Calu3 (cell line): ENCODE results near the gene DIP2B. TPM values are rescaled to one million over a fixed set of nuclear protein-coding genes. Genes with fewer than 3 reads are reported as not detected.

Source experiments
- BruUV-seq: library from RNA; stranded (reverse); fragments of 400-500 nt; replicated peaks from 2 replicates; lab custom pipeline; 2021; lab: Mats Ljungman, UMichigan
- CTCF ChIA-PET: fragments of 300-600 bp; sonication (Branson Sonifier 250); formaldehyde crosslinking; loops from one replicate; lab custom pipeline; 2022; ENCODE audit warnings: antibody characterized with exemption; lab: Charles Lee
- DNase-seq: peaks from one replicate; pipeline ENCODE4 v3.0.0; 2022
- H3K27ac Mint-ChIP-seq: one replicate; pipeline ENCODE4 v1.8.0; 2022; ENCODE audit warnings: mixed read lengths; ENCODE audit not compliant: unreplicated experiment
- H3K27me3 Mint-ChIP-seq: one replicate; pipeline ENCODE4 v1.8.0; 2022; ENCODE audit warnings: mixed read lengths; ENCODE audit not compliant: unreplicated experiment
- H3K36me3 Mint-ChIP-seq: one replicate; pipeline ENCODE4 v1.8.0; 2022; ENCODE audit warnings: mild to moderate bottlenecking, moderate library complexity, mixed read lengths; ENCODE audit not compliant: insufficient read depth, unreplicated experiment
- H3K4me1 Mint-ChIP-seq: one replicate; pipeline ENCODE4 v1.8.0; 2022; ENCODE audit warnings: mild to moderate bottlenecking, low read depth, mixed read lengths; ENCODE audit not compliant: unreplicated experiment
- H3K4me3 Mint-ChIP-seq: one replicate; pipeline ENCODE4 v1.8.0; 2022; ENCODE audit warnings: mild to moderate bottlenecking, low read depth, moderate library complexity, mixed read lengths; ENCODE audit not compliant: unreplicated experiment
- H3K9me3 Mint-ChIP-seq: one replicate; pipeline ENCODE4 v1.8.0; 2022; ENCODE audit warnings: low read depth, mixed read lengths; ENCODE audit not compliant: unreplicated experiment
- intact Hi-C: fragments of 100-400 bp; cut with micrococcal nuclease; formaldehyde crosslinking; loops from one replicate; pipeline ENCODE4 v1.10.0; 2022; ENCODE audit not compliant: unreplicated experiment
- total RNA-seq: library from RNA; stranded (reverse); gene quantifications from 2 replicates; pipeline ENCODE4 v1.2.3, GENCODE V29; 2022
- TF ChIP-seq, protein P1 (sequence below): fragments of 200-600 bp; IDR thresholded peaks from one replicate; pipeline ENCODE4 v1.8.0; 2022; ENCODE audit warnings: antibody characterized with exemption; ENCODE audit not compliant: unreplicated experiment

The DIP2B gene
- total RNA-seq, 1 experiment from 2014 or later: 22.8 TPM

DNA sequence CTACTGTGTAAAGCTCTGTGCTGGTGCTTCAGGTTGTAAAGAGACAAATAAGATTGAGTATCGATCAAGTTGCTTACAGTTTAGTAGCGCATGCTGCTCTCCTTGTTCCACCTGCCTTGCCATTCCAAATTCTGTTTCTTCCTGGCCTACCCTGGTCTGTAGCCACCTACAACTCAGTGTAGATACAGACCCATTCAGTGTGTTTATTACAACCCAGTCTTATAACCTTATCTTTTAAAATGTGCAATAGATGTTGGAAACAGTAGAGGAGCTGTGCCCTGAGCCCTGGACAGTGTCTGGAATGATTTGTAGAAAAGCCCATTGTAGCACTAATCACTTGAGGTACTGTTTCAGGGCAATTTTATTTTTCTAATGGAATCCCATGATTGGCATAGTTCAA is 68.5 kb downstream of the DIP2B start:
- no peak overlapping the region for H3K4me3 Mint-ChIP-seq
- TF ChIP-seq, protein P1, sequence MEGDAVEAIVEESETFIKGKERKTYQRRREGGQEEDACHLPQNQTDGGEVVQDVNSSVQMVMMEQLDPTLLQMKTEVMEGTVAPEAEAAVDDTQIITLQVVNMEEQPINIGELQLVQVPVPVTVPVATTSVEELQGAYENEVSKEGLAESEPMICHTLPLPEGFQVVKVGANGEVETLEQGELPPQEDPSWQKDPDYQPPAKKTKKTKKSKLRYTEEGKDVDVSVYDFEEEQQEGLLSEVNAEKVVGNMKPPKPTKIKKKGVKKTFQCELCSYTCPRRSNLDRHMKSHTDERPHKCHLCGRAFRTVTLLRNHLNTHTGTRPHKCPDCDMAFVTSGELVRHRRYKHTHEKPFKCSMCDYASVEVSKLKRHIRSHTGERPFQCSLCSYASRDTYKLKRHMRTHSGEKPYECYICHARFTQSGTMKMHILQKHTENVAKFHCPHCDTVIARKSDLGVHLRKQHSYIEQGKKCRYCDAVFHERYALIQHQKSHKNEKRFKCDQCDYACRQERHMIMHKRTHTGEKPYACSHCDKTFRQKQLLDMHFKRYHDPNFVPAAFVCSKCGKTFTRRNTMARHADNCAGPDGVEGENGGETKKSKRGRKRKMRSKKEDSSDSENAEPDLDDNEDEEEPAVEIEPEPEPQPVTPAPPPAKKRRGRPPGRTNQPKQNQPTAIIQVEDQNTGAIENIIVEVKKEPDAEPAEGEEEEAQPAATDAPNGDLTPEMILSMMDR: no peak
- H3K4me1 Mint-ChIP-seq: peaks cover 28% of the 10 kb centered on the region
- no peak overlapping the region for H3K27ac Mint-ChIP-seq
- no peaks in the 10 kb centered on the region for H3K9me3 Mint-ChIP-seq
- H3K27me3 Mint-ChIP-seq: no peaks in the 10 kb centered on the region
- CTCF ChIA-PET: interaction anchor here (1.0 kb wide), 1 partner anchor 65 kb away, joined by 3 read pairs; no protein-coding TSS in a partner anchor
- intact Hi-C loops: no loop called here
- no peaks in the 10 kb centered on the region for H3K36me3 Mint-ChIP-seq
- BruUV-seq: no TSS peak
- DNase-seq: no peak

DNA sequence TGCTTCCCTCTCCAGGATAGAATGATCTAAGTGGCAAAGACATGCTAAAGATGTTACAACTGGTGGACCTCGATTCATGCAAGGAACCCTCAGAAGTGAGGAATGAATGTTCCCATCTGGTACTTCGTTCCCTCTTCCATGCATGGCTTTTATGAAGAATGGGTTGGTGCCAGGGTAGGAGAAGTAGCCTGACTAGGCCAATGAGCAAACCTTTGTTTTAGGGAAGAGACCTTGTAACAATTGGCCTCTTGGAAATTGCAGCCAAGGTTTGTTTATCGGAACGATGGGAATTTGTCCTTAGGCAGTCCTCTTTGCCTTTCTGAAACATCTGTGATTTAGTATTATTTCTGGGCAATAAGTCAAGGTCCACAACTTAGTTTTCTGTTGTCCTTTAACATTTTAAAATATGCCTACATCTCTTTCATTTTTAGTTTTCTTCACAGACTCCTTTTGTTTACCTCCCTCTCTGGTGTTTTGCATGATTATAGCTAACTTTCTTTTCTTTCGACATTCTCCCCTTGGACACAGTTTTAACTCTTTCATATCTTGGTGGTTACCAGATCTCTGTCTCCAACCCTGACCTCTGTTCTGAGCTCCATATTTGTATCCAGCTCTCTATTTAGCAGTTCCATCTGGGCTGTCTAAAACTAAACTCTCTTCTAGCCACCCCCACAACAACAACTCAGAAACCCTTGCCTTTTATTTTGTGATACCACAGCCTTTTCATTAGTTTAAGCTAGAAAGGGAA is 70.0 kb downstream of the DIP2B start:
- no TSS peak for BruUV-seq
- Mint-ChIP-seq H3K27me3 (no peaks in the 10 kb centered on the region), H3K4me3 (no peak overlapping the region), H3K9me3 (no peaks in the 10 kb centered on the region), H3K4me1 (peaks cover 19% of the 10 kb centered on the region), H3K36me3 (no peaks in the 10 kb centered on the region), H3K27ac (no peak overlapping the region)
- CTCF ChIA-PET: no interaction called here
- intact Hi-C loops: no loop called here
- TF ChIP-seq, protein P1: no peak
- no peak for DNase-seq

DNA sequence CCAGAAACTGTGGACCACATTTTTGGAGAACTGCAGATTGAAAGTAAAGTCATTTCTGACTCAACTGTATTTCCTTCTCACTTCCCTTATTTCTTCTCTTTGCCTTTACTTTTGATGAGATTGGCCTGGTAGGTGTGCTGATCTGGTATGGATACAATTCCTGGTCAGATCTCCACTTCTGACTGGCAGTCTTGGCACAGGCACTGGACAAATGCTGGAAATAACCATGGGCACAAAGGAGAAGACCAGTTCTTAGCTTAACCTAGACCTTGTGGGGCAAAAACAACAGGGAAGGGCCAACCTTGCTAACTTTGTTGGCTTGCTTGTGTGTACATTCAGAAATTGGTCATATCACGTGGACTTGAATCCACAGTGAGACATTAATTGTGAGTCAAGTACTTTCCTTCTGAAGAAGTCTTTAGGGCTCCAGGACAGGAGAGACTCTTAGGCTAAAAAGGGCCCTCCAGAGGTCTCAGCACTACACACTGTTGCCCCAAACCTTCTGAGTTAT is 75.0 kb downstream of the DIP2B start:
- DNase-seq: no peak
- TF ChIP-seq, protein P1: no peak
- Mint-ChIP-seq H3K9me3 (no peaks in the 10 kb centered on the region), H3K27me3 (no peaks in the 10 kb centered on the region), H3K4me3 (no peak overlapping the region), H3K36me3 (peaks cover 14% of the 10 kb centered on the region), H3K4me1 (peaks cover 28% of the 10 kb centered on the region), H3K27ac (peak overlapping the region; percentile 67)
- CTCF ChIA-PET: interaction anchor here (0.5 kb wide), 1 partner anchor 17 kb away, joined by 3 read pairs; no protein-coding TSS in a partner anchor
- no TSS peak for BruUV-seq
- intact Hi-C loops: no loop called here

GRCh38 chr12:50580436-50580835 is 75.7 kb downstream of the DIP2B start:
- Mint-ChIP-seq H3K4me1 (peaks cover 22% of the 10 kb centered on the region), H3K27me3 (no peaks in the 10 kb centered on the region), H3K9me3 (no peaks in the 10 kb centered on the region), H3K36me3 (peaks cover 14% of the 10 kb centered on the region), H3K27ac (peak overlapping the region; percentile 67), H3K4me3 (peak overlapping the region; percentile 46)
- no peak for DNase-seq
- intact Hi-C loops: no loop called here
- CTCF ChIA-PET: interaction anchor here (0.5 kb wide), 1 partner anchor 18 kb away, joined by 3 read pairs; no protein-coding TSS in a partner anchor
- BruUV-seq: no TSS peak
- TF ChIP-seq, protein P1: no peak
